HepG2 (cell line): ENCODE measurements around the gene ZNF316. TPM values are rescaled to one million over a fixed set of nuclear protein-coding genes. Genes with fewer than 3 reads are reported as not detected.

Source experiments
- DPF2 ChIP-seq: sonication (generic); formaldehyde crosslinking; IDR thresholded peaks from 2 replicates; pipeline ENCODE4 v1.4.0; 2020; ENCODE audit warnings: mild to moderate bottlenecking, low read depth, missing genetic modification reagents, borderline replicate concordance
- DZIP1 ChIP-seq: sonication (generic); formaldehyde crosslinking; IDR thresholded peaks from 2 replicates; pipeline ENCODE4 v1.5.0; 2020; ENCODE audit warnings: mild to moderate bottlenecking, missing genetic modification reagents
- ZBTB26 ChIP-seq: IDR thresholded peaks from 2 replicates; pipeline ENCODE4 v1.6.1; 2016; ENCODE audit warnings: missing compliant biosample characterization, missing genetic modification reagents, borderline replicate concordance
- ZNF280B ChIP-seq: sonication (generic); formaldehyde crosslinking; IDR thresholded peaks from 2 replicates; pipeline ENCODE4 v1.5.0; 2020; ENCODE audit warnings: missing genetic modification reagents, mild to moderate bottlenecking, borderline replicate concordance
- polyA plus RNA-seq, 8 experiments: library from polyadenylated mRNA; depleted of rRNA in 3 of 8; stranded (reverse) in 7 of 8; unstranded in 1 of 8; fragments of >200 nt; fragmentation: Illumina TruSeq in 4 of 8; extraction: Trizol in 4 of 8; gene quantifications; 2 replicates each; pipeline versions ENCODE4 v1.2.1 to v1.2.3, GENCODE V29; 2011 to 2016; ENCODE audit warnings: low read depth in 4 of 8, missing spikeins in 1 of 8, mixed read lengths in 1 of 8; ENCODE audit not compliant: insufficient read depth in 1 of 8
- total RNA-seq, 5 experiments: library from RNA; depleted of rRNA; stranded (reverse); fragments of >200 nt; fragmentation: Illumina TruSeq; extraction: Trizol; gene quantifications; 2 replicates each; pipeline ENCODE4 v1.2.3, GENCODE V29; 2016; ENCODE audit warnings: low read depth in 1 of 5

The ZNF316 gene
- total and polyA plus RNA-seq, 2 of the 13 experiments (the other 11 are each of a cell fraction or from before 2014, with no cell fraction given): 4.3 to 9.9 TPM

- TF ChIP-seq DZIP1 (CRISPR knock-in tag) (0 out of 2 replicates have a peak, but pooled peaks have one; percentile 25), ZNF280B (CRISPR knock-in tag) (peak; percentile 44; the same call in 1 of the 2 replicates), DPF2 (CRISPR knock-in tag) (0 out of 2 replicates have a peak, but pooled peaks have one; percentile 1), ZBTB26 (CRISPR knock-in tag) (no peak)
Observed at GRCh38 chr7:6589151-6589828, 47.8 kb upstream of the ZNF316 start (continued).
